K562 (cell line): ENCODE data around the gene AASS. TPM values are rescaled to one million over a fixed set of nuclear protein-coding genes. Genes with fewer than 3 reads are reported as not detected.

Experiments
- ATAC-seq: fragments of 200-7000 bp; cut with Tn5 transposase; 3 replicates; pipeline ENCODE4 v1.9.1; 2020; ENCODE audit warnings: moderate library complexity
- BruUV-seq: library from RNA; stranded (reverse); fragments of 400-500 nt; replicated peaks from 2 replicates; lab custom pipeline; 2021; lab: Mats Ljungman, UMichigan
- CTCF ChIA-PET: fragments of 300-600 bp; formaldehyde crosslinking; extraction: SDS; loops from one replicate; lab custom pipeline; 2021; ENCODE audit warnings: low intra/inter-chr PET ratio; lab: Yijun Ruan, JAX
- POLR2A ChIA-PET: fragments of 300-600, 350-650 bp; sonication (Branson Sonifier 250); formaldehyde crosslinking; extraction: SDS; loops from one replicate; lab custom pipeline; 2021; ENCODE audit warnings: antibody characterized with exemption, inconsistent platforms; lab: Yijun Ruan, JAX
- DNase-seq, 4 experiments: peaks; one replicate each; pipeline versions ENCODE4 v3.0.0 to v3.0.0-alpha.2; 2011 to 2018; ENCODE audit warnings: low spot score in 3 of 4, mixed read lengths in 3 of 4; ENCODE audit errors: extremely low read depth in 1 of 4
- FAIRE-seq: peaks from 2 replicates; lab custom pipeline; 2011; peaks lifted over from hg19 to GRCh38; lab: Jason Lieb, UNC
- H2AFZ ChIP-seq: 2 replicates; pipeline ENCODE4 v1.6.0; 2011; ENCODE audit warnings: low read depth, low read length, control low read depth, inconsistent platforms
- H3K27ac ChIP-seq: fragments of 200-600 bp; 3 replicates; pipeline ENCODE4 v1.8.0; 2011; ENCODE audit warnings: low read depth, mild to moderate bottlenecking, control low read depth, inconsistent platforms, low read length, moderate library complexity, mixed read lengths; ENCODE audit errors: extremely low read depth
- H3K27me3 ChIP-seq, 2 experiments: fragments of 300-600 bp in 1 of 2; 2 replicates in 1 of 2; 3 replicates in 1 of 2; pipeline versions ENCODE4 v1.6.0 to v1.8.0; 2011; ENCODE audit warnings: inconsistent platforms in 2 of 2, low read length in 2 of 2, mild to moderate bottlenecking in 1 of 2, mixed read lengths in 1 of 2, moderate library complexity in 1 of 2; ENCODE audit not compliant: control insufficient read depth in 2 of 2, insufficient read depth in 2 of 2
- H3K36me3 ChIP-seq: fragments of 300-600 bp; 3 replicates; pipeline ENCODE4 v1.8.0; 2011; ENCODE audit warnings: mild to moderate bottlenecking, low read length, inconsistent platforms; ENCODE audit not compliant: control insufficient read depth, insufficient read depth
- H3K4me1 ChIP-seq, 2 experiments: fragments of 200-600 bp in 1 of 2; replicated peaks in 1 of 2; 2 replicates in 1 of 2; 3 replicates in 1 of 2; pipeline versions ENCODE4 v1.5.1 to v1.8.0; 2011; ENCODE audit warnings: inconsistent platforms in 2 of 2, low read length in 2 of 2, mild to moderate bottlenecking in 1 of 2, mixed read lengths in 1 of 2, moderate library complexity in 1 of 2; ENCODE audit not compliant: control insufficient read depth in 2 of 2, insufficient read depth in 2 of 2
- H3K4me2 ChIP-seq: 2 replicates; pipeline ENCODE4 v1.6.1; 2011; ENCODE audit warnings: low read length, control low read depth, inconsistent platforms, mixed read lengths; ENCODE audit not compliant: insufficient read depth
- H3K4me3 ChIP-seq: fragments of 200-600 bp; sonication (generic), shearing (Covaris generic); 2 replicates; pipeline ENCODE4 v1.5.1; 2016; ENCODE audit warnings: control low read depth, inconsistent platforms
- H3K79me2 ChIP-seq: fragments of 200-600 bp; 3 replicates; pipeline ENCODE4 v1.8.0; 2011; ENCODE audit warnings: low read length, inconsistent platforms; ENCODE audit not compliant: control insufficient read depth, insufficient read depth
- H3K9ac ChIP-seq, 2 experiments: 2 replicates each; pipeline versions ENCODE4 v1.6.0 to v1.6.1; 2011; ENCODE audit warnings: low read depth in 2 of 2, low read length in 2 of 2, control low read depth in 1 of 2, inconsistent platforms in 1 of 2, mild to moderate bottlenecking in 1 of 2, mixed read lengths in 1 of 2; ENCODE audit not compliant: insufficient read depth in 1 of 2
- H3K9me1 ChIP-seq: one replicate; pipeline ENCODE4 v1.6.0; 2011; ENCODE audit warnings: inconsistent platforms, mild to moderate bottlenecking, low read length, moderate library complexity; ENCODE audit not compliant: control insufficient read depth, insufficient read depth
- H3K9me3 ChIP-seq: replicated peaks from 2 replicates; pipeline ENCODE4 v1.5.1; 2011; ENCODE audit warnings: low read depth, low read length, inconsistent platforms; ENCODE audit not compliant: control insufficient read depth, insufficient read depth
- H4K20me1 ChIP-seq: replicated peaks from 2 replicates; pipeline ENCODE4 v1.6.1; 2011; ENCODE audit warnings: low read length, inconsistent platforms, mixed read lengths; ENCODE audit not compliant: control insufficient read depth, insufficient read depth
- BDP1 ChIP-seq: IDR thresholded peaks from 3 replicates; pipeline ENCODE4 v1.6.1; 2011; ENCODE audit not compliant: insufficient read length, insufficient read depth
- MCM2 ChIP-seq: fragments of 450-650 bp; IDR thresholded peaks from 2 replicates; pipeline ENCODE4 v1.6.1; 2017; ENCODE audit warnings: low read depth, mild to moderate bottlenecking
- POLR3G ChIP-seq: IDR thresholded peaks from 2 replicates; pipeline ENCODE4 v1.6.1; 2011; ENCODE audit not compliant: insufficient read length, insufficient replicate concordance; ENCODE audit errors: extremely low read depth
- PRMT5 ChIP-seq: sonication (generic); formaldehyde crosslinking; IDR thresholded peaks from 2 replicates; pipeline ENCODE4 v1.5.0; 2020; ENCODE audit warnings: missing genetic modification reagents
- SMAD3 ChIP-seq: fragments of 450-650 bp; formaldehyde crosslinking; conservative IDR thresholded peaks from 2 replicates; pipeline ENCODE4 v1.4.0; 2020; ENCODE audit warnings: mild to moderate bottlenecking
- TAF9B ChIP-seq: fragments of 450-650 bp; IDR thresholded peaks from 2 replicates; pipeline ENCODE4 v1.6.1; 2018; ENCODE audit warnings: mild to moderate bottlenecking; ENCODE audit not compliant: partially characterized antibody
- TBP ChIP-seq: optimal IDR thresholded peaks from 2 replicates; pipeline ENCODE3; 2011; ENCODE audit warnings: low read depth, low read length, improper control_type of control experiment
- ZFP30 ChIP-seq: fragments of 250-450 bp; sonication (Bioruptor Pico); IDR thresholded peaks from 2 replicates; pipeline ENCODE4 v1.8.0; 2022; ENCODE audit warnings: moderate library complexity, mild to moderate bottlenecking, inconsistent platforms, borderline replicate concordance
- ZNF347 ChIP-seq: fragments of 450-650 bp; formaldehyde crosslinking; IDR thresholded peaks from 2 replicates; pipeline ENCODE4 v1.4.0; 2020; ENCODE audit warnings: low read depth, mild to moderate bottlenecking, moderate library complexity
- ZNF699 ChIP-seq: fragments of 250-450 bp; sonication (Bioruptor Pico); IDR thresholded peaks from 2 replicates; pipeline ENCODE4 v1.8.0; 2021; ENCODE audit warnings: mild to moderate bottlenecking, moderate library complexity; ENCODE audit not compliant: insufficient replicate concordance
- WGBS: fragments of 100-300 bp; shearing (Covaris generic); methylation state at CpG from one replicate; pipeline ENCODE4 v1.1.6; 2016; ENCODE audit warnings: low coverage, mixed read lengths; ENCODE audit not compliant: insufficient coverage; ENCODE audit errors: missing lambda C conversion rate; 5-methylcytosine and 5-hydroxymethylcytosine counted together
- in situ Hi-C: fragments of 300-500 bp; cut with MboI; formaldehyde crosslinking; loops from 4 replicates; pipeline ENCODE4 v1.15.0; 2018; ENCODE audit warnings: inconsistent platforms, mixed read lengths
- intact Hi-C: fragments of 100-400 bp; cut with micrococcal nuclease; formaldehyde crosslinking; loops from 2 replicates; pipeline ENCODE4 v1.14.2; 2022
- polyA plus RNA-seq, 8 experiments: library from polyadenylated mRNA; depleted of rRNA in 4 of 8; stranded (reverse) in 5 of 8; unstranded in 3 of 8; fragments of >200 nt; fragmentation: Nextera tagmentation in 2 of 8; fragmentation: Illumina TruSeq in 1 of 8; extraction: Ambion mirVana in 2 of 8; extraction: Trizol in 1 of 8; gene quantifications; 2 replicates each; pipeline versions ENCODE4 v1.2.1 to v1.2.3, GENCODE V29; 2011 to 2014; ENCODE audit warnings: inconsistent platforms in 1 of 8, missing spikeins in 1 of 8
- total RNA-seq, 7 experiments: library from RNA; depleted of rRNA in 6 of 7; stranded (reverse); fragments of >200 nt in 6 of 7; fragmentation: Illumina TruSeq in 2 of 7; extraction: Trizol in 2 of 7; gene quantifications; 2 replicates each; pipeline versions ENCODE4 v1.2.1 to v1.2.3, GENCODE V29; 2011 to 2021; ENCODE audit warnings: low replicate concordance in 1 of 7
- TF ChIP-seq, protein P1 (sequence below): sonication (generic); formaldehyde crosslinking; IDR thresholded peaks from 2 replicates; pipeline ENCODE4 v1.8.1; 2023; ENCODE audit warnings: mild to moderate bottlenecking, missing genetic modification reagents
- TF ChIP-seq, protein P2 (sequence below): fragments of 450-650 bp; IDR thresholded peaks from 2 replicates; pipeline ENCODE4 v1.6.1; 2016
- TF ChIP-seq, protein P3 (sequence below): fragments of 450-650 bp; IDR thresholded peaks from 2 replicates; pipeline ENCODE4 v1.6.1; 2018; ENCODE audit warnings: mild to moderate bottlenecking, low read depth; ENCODE audit not compliant: partially characterized antibody

The AASS gene
- total and polyA plus RNA-seq, 9 of the 15 experiments (the other 6 are each of a cell fraction or from before 2014, with no cell fraction given) = 0.04 to 0.38 (median 0.07) TPM; not detected in 6

DNA sequence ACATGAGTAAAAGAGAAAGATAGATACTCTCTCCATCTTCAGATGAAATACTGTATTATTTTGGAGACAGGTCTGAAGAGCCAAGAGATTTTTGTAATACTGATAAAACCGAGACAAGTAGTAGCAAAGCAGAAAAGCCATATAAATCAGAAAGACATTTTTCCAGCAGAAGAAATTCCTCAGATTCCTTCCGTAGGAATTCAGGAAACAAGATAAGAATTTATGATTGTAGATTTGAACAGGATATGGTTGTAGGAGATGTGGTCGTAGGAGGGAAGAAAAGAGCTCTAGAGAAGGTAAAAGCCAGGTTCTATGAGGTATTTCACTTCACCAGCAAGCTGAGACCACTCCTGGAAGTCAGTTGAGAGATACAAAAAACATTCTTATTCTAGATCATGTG lies 17.6 kb upstream of the AASS start:
- intact Hi-C loops (no loop called here), in situ Hi-C loops (no loop called here)
- Histone ChIP-seq H3K27ac (no peak overlapping the region), H3K27me3 (no peaks in the 10 kb centered on the region), H3K79me2 (no peaks in the 10 kb centered on the region), H3K36me3 (no peaks in the 10 kb centered on the region), H3K4me1 (no peaks in the 10 kb centered on the region), H3K9ac (no peak overlapping the region), H3K4me2 (no peak overlapping the region), H3K9me3 (no peaks in the 10 kb centered on the region), H3K9me1 (no peaks in the 10 kb centered on the region), H3K4me3 (no peak overlapping the region), H2AFZ (no peak overlapping the region), H4K20me1 (no peaks in the 10 kb centered on the region)
- BruUV-seq = no TSS peak
- no peak for ATAC-seq
- POLR2A ChIA-PET = no interaction called here
- FAIRE-seq = no peak
- CTCF ChIA-PET = no interaction called here
- WGBS = 0% methylated on average over 3 of the region's 3 CpGs
- no peak for DNase-seq
- no peak for TF ChIP-seq PRMT5 (CRISPR knock-in tag)
- TF ChIP-seq, protein P1, sequence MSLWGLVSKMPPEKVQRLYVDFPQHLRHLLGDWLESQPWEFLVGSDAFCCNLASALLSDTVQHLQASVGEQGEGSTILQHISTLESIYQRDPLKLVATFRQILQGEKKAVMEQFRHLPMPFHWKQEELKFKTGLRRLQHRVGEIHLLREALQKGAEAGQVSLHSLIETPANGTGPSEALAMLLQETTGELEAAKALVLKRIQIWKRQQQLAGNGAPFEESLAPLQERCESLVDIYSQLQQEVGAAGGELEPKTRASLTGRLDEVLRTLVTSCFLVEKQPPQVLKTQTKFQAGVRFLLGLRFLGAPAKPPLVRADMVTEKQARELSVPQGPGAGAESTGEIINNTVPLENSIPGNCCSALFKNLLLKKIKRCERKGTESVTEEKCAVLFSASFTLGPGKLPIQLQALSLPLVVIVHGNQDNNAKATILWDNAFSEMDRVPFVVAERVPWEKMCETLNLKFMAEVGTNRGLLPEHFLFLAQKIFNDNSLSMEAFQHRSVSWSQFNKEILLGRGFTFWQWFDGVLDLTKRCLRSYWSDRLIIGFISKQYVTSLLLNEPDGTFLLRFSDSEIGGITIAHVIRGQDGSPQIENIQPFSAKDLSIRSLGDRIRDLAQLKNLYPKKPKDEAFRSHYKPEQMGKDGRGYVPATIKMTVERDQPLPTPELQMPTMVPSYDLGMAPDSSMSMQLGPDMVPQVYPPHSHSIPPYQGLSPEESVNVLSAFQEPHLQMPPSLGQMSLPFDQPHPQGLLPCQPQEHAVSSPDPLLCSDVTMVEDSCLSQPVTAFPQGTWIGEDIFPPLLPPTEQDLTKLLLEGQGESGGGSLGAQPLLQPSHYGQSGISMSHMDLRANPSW (CRISPR knock-in tag) = no peak
- no peak for TF ChIP-seq TAF9B
- TF ChIP-seq ZFP30 (CRISPR knock-in tag) = no peak
- no peak for TF ChIP-seq ZNF347 (CRISPR knock-in tag)
- TF ChIP-seq POLR3G = no peak
- no peak for TF ChIP-seq ZNF699 (CRISPR knock-in tag)
- TF ChIP-seq, protein P2, sequence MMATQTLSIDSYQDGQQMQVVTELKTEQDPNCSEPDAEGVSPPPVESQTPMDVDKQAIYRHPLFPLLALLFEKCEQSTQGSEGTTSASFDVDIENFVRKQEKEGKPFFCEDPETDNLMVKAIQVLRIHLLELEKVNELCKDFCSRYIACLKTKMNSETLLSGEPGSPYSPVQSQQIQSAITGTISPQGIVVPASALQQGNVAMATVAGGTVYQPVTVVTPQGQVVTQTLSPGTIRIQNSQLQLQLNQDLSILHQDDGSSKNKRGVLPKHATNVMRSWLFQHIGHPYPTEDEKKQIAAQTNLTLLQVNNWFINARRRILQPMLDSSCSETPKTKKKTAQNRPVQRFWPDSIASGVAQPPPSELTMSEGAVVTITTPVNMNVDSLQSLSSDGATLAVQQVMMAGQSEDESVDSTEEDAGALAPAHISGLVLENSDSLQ = no peak
- no peak for TF ChIP-seq BDP1
- TF ChIP-seq TBP = no peak
- TF ChIP-seq, protein P3, sequence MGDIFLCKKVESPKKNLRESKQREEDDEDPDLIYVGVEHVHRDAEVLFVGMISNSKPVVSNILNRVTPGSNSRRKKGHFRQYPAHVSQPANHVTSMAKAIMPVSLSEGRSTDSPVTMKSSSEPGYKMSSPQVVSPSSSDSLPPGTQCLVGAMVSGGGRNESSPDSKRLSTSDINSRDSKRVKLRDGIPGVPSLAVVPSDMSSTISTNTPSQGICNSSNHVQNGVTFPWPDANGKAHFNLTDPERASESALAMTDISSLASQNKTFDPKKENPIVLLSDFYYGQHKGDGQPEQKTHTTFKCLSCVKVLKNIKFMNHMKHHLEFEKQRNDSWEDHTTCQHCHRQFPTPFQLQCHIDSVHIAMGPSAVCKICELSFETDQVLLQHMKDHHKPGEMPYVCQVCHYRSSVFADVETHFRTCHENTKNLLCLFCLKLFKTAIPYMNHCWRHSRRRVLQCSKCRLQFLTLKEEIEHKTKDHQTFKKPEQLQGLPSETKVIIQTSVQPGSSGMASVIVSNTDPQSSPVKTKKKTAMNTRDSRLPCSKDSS = no peak
- TF ChIP-seq SMAD3 = no peak
- TF ChIP-seq MCM2 = no peak
